SU-DHL-6 (cell line): ENCODE results near the gene IL3.

Source experiments
- H2AFZ ChIP-seq: fragments of 200-600 bp; sonication (generic); 2 replicates; pipeline ENCODE4 v1.6.1; 2014; ENCODE audit warnings: low read depth, mild to moderate bottlenecking, moderate library complexity, mixed read lengths, antibody characterized with exemption, low read length; ENCODE audit not compliant: severe bottlenecking
- H3F3A ChIP-seq: fragments of 200-600 bp; shearing (Covaris generic); 2 replicates; pipeline ENCODE4 v1.6.0; 2016; ENCODE audit warnings: antibody characterized with exemption, mild to moderate bottlenecking; ENCODE audit not compliant: insufficient read depth
- H3K27ac ChIP-seq: fragments of 200-600 bp; sonication (generic); 2 replicates; pipeline ENCODE4 v1.5.1; 2016; ENCODE audit warnings: low read depth, mild to moderate bottlenecking, low read length, moderate library complexity, mixed read lengths
- H3K27me3 ChIP-seq: fragments of 200-600 bp; sonication (generic), shearing (Covaris generic); 2 replicates; pipeline ENCODE4 v1.6.0; 2014; ENCODE audit warnings: mild to moderate bottlenecking, low read length
- H3K36me3 ChIP-seq: fragments of 200-600 bp; sonication (generic); 2 replicates; pipeline ENCODE4 v1.6.1; 2014; ENCODE audit warnings: mild to moderate bottlenecking, low read length, mixed read lengths
- H3K4me2 ChIP-seq: fragments of 300-600, 200-600 bp; shearing (Covaris generic), sonication (generic); 2 replicates; pipeline ENCODE4 v1.6.0; 2014; ENCODE audit warnings: low read length, low read depth, mild to moderate bottlenecking; ENCODE audit not compliant: poor library complexity, severe bottlenecking
- H3K4me3 ChIP-seq: fragments of 200-600 bp; sonication (generic); 2 replicates; pipeline ENCODE4 v1.5.1; 2014; ENCODE audit warnings: antibody characterized with exemption, low read length, mild to moderate bottlenecking, mixed read lengths; ENCODE audit not compliant: insufficient read depth, poor library complexity, severe bottlenecking
- H3K79me2 ChIP-seq: fragments of 200-600 bp; sonication (generic); 2 replicates; pipeline ENCODE4 v1.6.1; 2014; ENCODE audit warnings: mild to moderate bottlenecking, low read length, moderate library complexity; ENCODE audit not compliant: insufficient read depth
- H3K9ac ChIP-seq: fragments of 200-600 bp; sonication (generic); 2 replicates; pipeline ENCODE4 v1.7.0; 2014; ENCODE audit warnings: mild to moderate bottlenecking, low read length
- H3K9me2 ChIP-seq: fragments of 200-600 bp; sonication (generic); replicated peaks from 2 replicates; pipeline ENCODE4 v1.6.1; 2014; ENCODE audit warnings: low read length; ENCODE audit not compliant: insufficient read depth
- H3K9me3 ChIP-seq: fragments of 200-600 bp; sonication (generic); 2 replicates; pipeline ENCODE4 v1.6.1; 2014; ENCODE audit warnings: low read length, mixed read lengths; ENCODE audit not compliant: insufficient read depth
- H4K20me1 ChIP-seq: fragments of 200-600 bp; sonication (generic); 2 replicates; pipeline ENCODE4 v1.6.1; 2014; ENCODE audit warnings: low read depth, mild to moderate bottlenecking, antibody characterized with exemption, low read length, moderate library complexity, mixed read lengths
- CTCF ChIP-seq: fragments of 200-600 bp; sonication (generic); IDR thresholded peaks from one replicate; pipeline ENCODE4 v1.5.1; 2017; ENCODE audit warnings: antibody characterized with exemption, mild to moderate bottlenecking, low read length, moderate library complexity; ENCODE audit not compliant: insufficient read depth, poor library complexity, severe bottlenecking
- EZH2phosphoT487 ChIP-seq: fragments of 200-600 bp; sonication (generic), shearing (Covaris generic); conservative IDR thresholded peaks from 2 replicates; pipeline ENCODE4 v1.6.1; 2018; ENCODE audit warnings: mild to moderate bottlenecking, antibody characterized with exemption, low read length, moderate library complexity, mixed read lengths

IL3 gene

GRCh38 chr5:132065351-132065937 lies 5.0 kb downstream of the IL3 start:
- no peaks in the 10 kb centered on the region for H3K36me3 ChIP-seq
- no peaks in the 10 kb centered on the region for H3K9me3 ChIP-seq
- no peaks in the 10 kb centered on the region for H3K27me3 ChIP-seq
- H3K79me2 ChIP-seq = no peaks in the 10 kb centered on the region
- no peak overlapping the region for H2AFZ ChIP-seq
- H3K9ac ChIP-seq = no peak overlapping the region
- peak; percentile 36 for TF ChIP-seq CTCF
- no peak for TF ChIP-seq EZH2phosphoT487
- H3K4me3 ChIP-seq = no peak overlapping the region
- no peak overlapping the region for H3K27ac ChIP-seq
- no peaks in the 10 kb centered on the region for H4K20me1 ChIP-seq
- H3K9me2 ChIP-seq = no peaks in the 10 kb centered on the region
- H3F3A ChIP-seq = no peaks in the 10 kb centered on the region
- no peak overlapping the region for H3K4me2 ChIP-seq

- H3K27me3 ChIP-seq = no peaks in the 10 kb centered on the region
- H3K79me2 ChIP-seq = no peaks in the 10 kb centered on the region
- H3K9me2 ChIP-seq = no peaks in the 10 kb centered on the region
- H3K9me3 ChIP-seq = no peaks in the 10 kb centered on the region
- no peak overlapping the region for H3K9ac ChIP-seq
- H4K20me1 ChIP-seq = no peaks in the 10 kb centered on the region
- H3K36me3 ChIP-seq = no peaks in the 10 kb centered on the region
- H3K4me3 ChIP-seq = no peak overlapping the region
- no peak overlapping the region for H2AFZ ChIP-seq
- no peak overlapping the region for H3K4me2 ChIP-seq
- no peak for TF ChIP-seq EZH2phosphoT487
- H3F3A ChIP-seq = no peaks in the 10 kb centered on the region
- H3K27ac ChIP-seq = no peak overlapping the region
Observed at GRCh38 chr5:132065951-132066701, 5.7 kb downstream of the IL3 start.

GRCh38 chr5:132066871-132067270 lies 6.4 kb downstream of the IL3 start:
- H3K4me3 ChIP-seq = no peak overlapping the region
- no peaks in the 10 kb centered on the region for H3K9me2 ChIP-seq
- no peaks in the 10 kb centered on the region for H3K79me2 ChIP-seq
- no peak overlapping the region for H3K4me2 ChIP-seq
- no peak for TF ChIP-seq EZH2phosphoT487
- no peak for TF ChIP-seq CTCF
- no peak overlapping the region for H2AFZ ChIP-seq
- no peak overlapping the region for H3K9ac ChIP-seq
- H3K9me3 ChIP-seq = no peaks in the 10 kb centered on the region
- H4K20me1 ChIP-seq = no peaks in the 10 kb centered on the region
- H3K27me3 ChIP-seq = no peaks in the 10 kb centered on the region
- H3K36me3 ChIP-seq = no peaks in the 10 kb centered on the region
- H3K27ac ChIP-seq = no peak overlapping the region
- no peaks in the 10 kb centered on the region for H3F3A ChIP-seq

GRCh38 chr5:132067451-132067850 lies 7.0 kb downstream of the IL3 start:
- TF ChIP-seq EZH2phosphoT487 (no peak), CTCF (no peak)
- Histone ChIP-seq H3K4me2 (no peak overlapping the region), H4K20me1 (no peaks in the 10 kb centered on the region), H3K9me3 (no peaks in the 10 kb centered on the region), H3K79me2 (no peaks in the 10 kb centered on the region), H3K4me3 (no peak overlapping the region), H3K9ac (no peak overlapping the region), H3K27ac (no peak overlapping the region), H3K27me3 (no peaks in the 10 kb centered on the region), H3K36me3 (no peaks in the 10 kb centered on the region), H3K9me2 (no peaks in the 10 kb centered on the region), H3F3A (no peaks in the 10 kb centered on the region), H2AFZ (no peak overlapping the region)
